Natural killer cell treated with Interleukin-12 subunit alpha and Interleukin-12 subunit beta and Interleukin-15 and Interleukin-18, amount 100 ng/mL, for 72 hours (primary cell): ENCODE data around the gene CD248. TPM values are rescaled to one million over a fixed set of nuclear protein-coding genes. Genes with fewer than 3 reads are reported as not detected.

Experiments
- ATAC-seq, 2 donors: fragments of 150-1000 bp; cut with Tn5 transposase in 1 of 2; sonication (Bioruptor Pico), chemical (Tn5 transposase) in 1 of 2; 2 replicates each; pipeline ENCODE4 v1.10.0; 2021
- DNase-seq: peaks from one replicate; pipeline ENCODE4 v3.0.0; 2022; ENCODE audit warnings: low spot score
- H3K27ac Mint-ChIP-seq, 2 donors: 1 replicate in 1 of 2; 2 replicates in 1 of 2; pipeline ENCODE4 v1.8.0; 2022; ENCODE audit warnings: mixed read lengths in 2 of 2, mild to moderate bottlenecking in 1 of 2, moderate library complexity in 1 of 2
- H3K27me3 Mint-ChIP-seq, 2 donors: 1 replicate in 1 of 2; 2 replicates in 1 of 2; pipeline ENCODE4 v1.8.0; 2022; ENCODE audit warnings: mixed read lengths in 2 of 2
- H3K36me3 Mint-ChIP-seq: one replicate; pipeline ENCODE4 v1.8.0; 2022; ENCODE audit warnings: mixed read lengths
- H3K4me1 Mint-ChIP-seq, 2 donors: 1 replicate in 1 of 2; 2 replicates in 1 of 2; pipeline ENCODE4 v1.8.0; 2022; ENCODE audit warnings: low read depth in 2 of 2, mixed read lengths in 2 of 2, mild to moderate bottlenecking in 1 of 2
- H3K4me3 Mint-ChIP-seq: one replicate; pipeline ENCODE4 v1.8.0; 2022; ENCODE audit warnings: mixed read lengths
- H3K9me3 Mint-ChIP-seq: 2 replicates; pipeline ENCODE4 v1.8.0; 2022; ENCODE audit warnings: mixed read lengths
- total RNA-seq, 2 donors: library from RNA; stranded (reverse); gene quantifications; one replicate each; pipeline ENCODE4 v1.2.3, GENCODE V29; 2022

Gene CD248
- total RNA-seq, 2 donors from 2014 or later = 0.10 to 0.59 TPM

DNA sequence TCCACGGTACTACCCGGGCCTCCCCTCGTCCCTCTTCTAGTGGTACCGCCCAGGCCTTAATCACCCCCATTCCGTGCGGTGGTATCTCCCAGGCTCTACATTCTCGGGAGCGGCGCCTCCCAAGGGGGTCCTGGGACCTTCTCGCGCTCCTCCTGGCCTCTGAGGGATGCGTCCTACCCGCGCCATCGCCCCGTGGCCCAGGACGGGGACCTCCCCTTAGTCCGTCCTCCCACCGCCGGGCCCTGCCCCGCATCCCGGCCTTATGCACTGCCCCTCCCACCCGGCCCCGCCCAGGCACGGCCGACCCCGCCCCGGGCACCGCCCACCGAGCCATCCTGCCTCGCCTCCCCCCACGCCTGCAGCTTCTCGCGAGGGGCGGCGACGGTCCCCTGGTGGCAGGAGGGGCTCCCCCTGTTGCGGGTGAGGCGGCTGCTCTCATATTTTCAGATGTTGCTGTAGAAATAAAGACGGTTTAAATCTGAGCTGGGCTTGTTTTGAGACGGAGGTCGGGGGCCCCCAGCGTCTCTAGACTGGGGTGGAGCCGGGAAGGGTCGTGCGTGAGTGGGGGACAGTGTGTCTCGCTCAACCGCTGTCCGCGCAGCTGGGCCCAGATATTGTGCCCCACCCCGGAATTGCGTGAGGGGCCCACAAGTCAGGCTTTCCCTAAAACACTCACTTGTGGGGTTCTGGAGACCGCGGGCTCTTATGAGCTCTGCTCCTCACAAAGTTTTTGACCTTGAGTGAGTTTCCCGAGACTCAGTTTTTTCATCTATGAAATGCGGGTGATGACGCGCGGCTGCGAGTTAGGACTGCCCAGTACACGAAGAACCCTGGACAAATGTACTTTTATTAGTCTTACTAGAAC, 49.2 kb downstream of the CD248 start:
- Mint-ChIP-seq H3K4me3 (peak overlapping the region; percentile 97), H3K36me3 (peaks cover 10% of the 10 kb centered on the region), H3K4me1 (peaks cover 39 to 41% of the 10 kb centered on the region in 2 donors), H3K9me3 (no peaks in the 10 kb centered on the region), H3K27me3 (no peaks in the 10 kb centered on the region), H3K27ac (peak overlapping the region; percentile 94 to 99)
- ATAC-seq (peak; percentile 78 to 84), DNase-seq (peak; percentile 89)

DNA sequence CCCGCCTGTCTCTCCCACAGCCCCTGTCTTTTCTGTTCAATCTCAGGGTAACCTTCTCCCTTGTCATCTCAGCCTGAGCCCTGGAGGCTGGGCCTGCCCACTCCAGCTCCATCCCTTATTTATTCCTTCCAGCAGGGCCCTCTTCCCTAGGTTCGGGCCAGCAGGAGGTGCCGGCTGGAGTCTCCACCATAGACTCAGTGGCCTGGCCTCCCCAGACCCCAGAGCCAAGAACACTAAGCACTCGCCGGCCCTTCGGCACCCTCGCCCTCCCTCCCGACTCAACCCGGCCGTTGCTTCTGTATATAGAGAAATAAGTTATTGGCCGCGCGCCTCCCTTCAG, 49.8 kb downstream of the CD248 start:
- Mint-ChIP-seq H3K4me1 (peaks cover 34 to 35% of the 10 kb centered on the region in 2 donors), H3K4me3 (peak overlapping the region; percentile 97), H3K27me3 (no peaks in the 10 kb centered on the region), H3K27ac (peak overlapping the region; percentile 94 to 99), H3K36me3 (peaks cover 6% of the 10 kb centered on the region), H3K9me3 (no peaks in the 10 kb centered on the region)
- DNase-seq = no peak
- no peak for ATAC-seq

DNA sequence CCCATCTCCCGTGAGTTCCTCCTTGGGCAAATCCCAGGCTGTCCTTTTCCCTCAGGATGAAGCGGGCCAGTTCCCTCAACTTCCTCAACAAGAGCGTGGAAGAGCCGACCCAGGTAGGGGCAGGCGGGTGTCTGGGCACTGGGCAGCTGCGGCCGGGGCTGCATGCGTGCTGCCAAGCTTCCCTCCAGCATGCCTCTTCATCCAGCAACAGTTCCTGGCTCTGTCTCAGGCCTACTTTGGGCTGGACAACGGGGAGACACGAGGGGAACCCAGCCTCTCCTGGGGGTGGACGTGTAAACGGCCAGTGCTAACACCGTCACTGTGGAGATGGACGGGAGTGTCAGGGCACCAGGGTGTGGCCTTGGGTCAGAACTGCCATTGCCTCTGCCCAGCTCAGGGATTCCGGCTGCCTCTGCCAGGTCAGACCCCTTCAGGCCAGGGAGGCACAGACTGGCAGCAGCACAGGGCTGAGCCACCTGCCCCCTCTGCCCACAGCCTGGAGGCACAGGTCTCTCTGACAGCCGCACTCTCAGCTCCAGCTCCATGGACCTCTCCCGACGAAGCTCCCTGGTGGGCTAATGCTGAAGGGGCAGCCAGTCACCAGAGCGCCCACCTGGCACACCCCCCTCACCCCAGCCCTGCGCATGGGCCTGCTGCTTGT, 50.3 kb downstream of the CD248 start:
- Mint-ChIP-seq H3K9me3 (no peaks in the 10 kb centered on the region), H3K27me3 (no peaks in the 10 kb centered on the region), H3K27ac (peak overlapping the region in 1 of 2 donors; percentile 99), H3K4me1 (peaks cover 30 to 34% of the 10 kb centered on the region in 2 donors), H3K4me3 (no peak overlapping the region), H3K36me3 (peaks cover 6% of the 10 kb centered on the region)
- ATAC-seq (no peak), DNase-seq (no peak)

DNA sequence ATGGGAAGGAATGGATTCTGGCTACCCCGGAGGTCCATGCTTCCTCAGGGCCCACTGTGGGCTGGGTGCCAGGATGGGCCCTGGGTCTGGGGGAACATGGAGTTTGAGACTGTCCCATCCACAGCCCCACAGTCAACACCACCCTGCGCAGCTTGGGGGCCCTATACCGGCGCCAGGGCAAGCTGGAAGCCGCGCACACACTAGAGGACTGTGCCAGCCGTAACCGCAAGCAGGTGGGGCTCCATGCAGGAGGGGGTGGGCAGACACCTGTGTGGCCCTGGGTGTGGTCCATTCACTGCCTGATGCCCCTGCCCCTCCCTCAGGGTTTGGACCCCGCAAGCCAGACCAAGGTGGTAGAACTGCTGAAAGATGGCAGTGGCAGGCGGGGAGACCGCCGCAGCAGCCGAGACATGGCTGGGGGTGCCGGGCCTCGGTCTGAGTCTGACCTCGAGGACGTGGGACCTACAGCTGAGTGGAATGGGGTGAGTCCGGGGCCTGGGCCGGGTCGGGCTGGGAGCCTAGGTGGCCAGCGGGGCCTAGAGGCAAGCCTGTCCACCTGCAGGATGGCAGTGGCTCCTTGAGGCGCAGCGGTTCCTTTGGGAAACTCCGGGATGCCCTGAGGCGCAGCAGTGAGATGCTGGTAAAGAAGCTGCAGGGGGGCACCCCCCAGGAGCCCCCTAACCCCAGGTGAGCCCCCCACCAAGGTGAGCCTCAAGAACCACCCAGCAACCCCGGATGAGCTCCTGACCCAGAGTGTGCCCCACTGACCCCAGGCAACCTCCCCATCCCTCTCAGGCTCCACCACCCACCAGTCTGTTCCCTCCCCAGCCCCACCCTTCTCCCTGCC, 51.1 kb downstream of the CD248 start:
- H3K4me3 Mint-ChIP-seq = no peak overlapping the region

DNA sequence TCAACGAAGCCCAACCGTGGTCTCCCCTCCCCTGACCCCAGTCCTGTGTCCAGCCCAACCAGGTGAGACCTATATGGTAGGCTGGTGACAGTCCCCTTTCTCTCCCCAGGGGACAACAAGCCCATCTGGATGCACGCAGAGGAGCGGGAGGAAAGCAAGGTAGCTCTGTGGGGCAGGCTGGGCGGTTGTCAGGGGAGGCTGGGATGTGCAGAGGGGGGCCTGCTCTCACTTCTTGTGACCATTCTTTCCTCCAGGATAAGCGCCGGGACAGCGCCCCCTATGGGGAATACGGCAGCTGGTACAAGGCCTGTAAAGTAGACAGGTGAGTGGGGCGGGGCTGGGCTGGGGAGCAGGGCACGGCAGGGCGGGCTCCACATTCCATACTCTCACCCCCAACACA, 51.9 kb downstream of the CD248 start:
- no peak for DNase-seq
- Mint-ChIP-seq H3K9me3 (no peaks in the 10 kb centered on the region), H3K27ac (no peak overlapping the region), H3K27me3 (no peaks in the 10 kb centered on the region), H3K36me3 (peaks cover 6% of the 10 kb centered on the region), H3K4me1 (peaks cover 22 to 28% of the 10 kb centered on the region in 2 donors), H3K4me3 (no peak overlapping the region)
- ATAC-seq = no peak

More for the DNA sequence above, 51.1 kb downstream of the CD248 start:
- Mint-ChIP-seq H3K9me3 (no peaks in the 10 kb centered on the region), H3K36me3 (peaks cover 6% of the 10 kb centered on the region), H3K4me1 (peaks cover 28 to 31% of the 10 kb centered on the region in 2 donors), H3K27me3 (no peaks in the 10 kb centered on the region), H3K27ac (no peak overlapping the region)
- DNase-seq (no peak), ATAC-seq (no peak)

Other genes with a start within 250 kb of the CD248 start
- 10 to 100 TPM; 64.3 to 73.3 TPM for gene PACS1, start 246.8 kb downstream of the CD248 start, total RNA-seq
- 10 to 100 TPM; 38.0 to 77.2 TPM for gene KLC2, start 59.3 kb downstream of the CD248 start, total RNA-seq
- gene RAB1B, start 48.4 kb downstream of the CD248 start, total RNA-seq = 100 to 1,000 TPM; 139 to 146 TPM
- gene CNIH2, start 38.9 kb downstream of the CD248 start, total RNA-seq = 1 to 10 TPM; 1.2 to 2.6 TPM
- 10 to 100 TPM; 62.7 to 76.1 TPM for gene YIF1A, start 27.9 kb downstream of the CD248 start, total RNA-seq
- not detected for gene TMEM151A, start 25.1 kb downstream of the CD248 start, total RNA-seq
- gene RIN1, start 19.4 kb upstream of the CD248 start, total RNA-seq = 1 to 10 TPM in 1 of 2 donors, under 1 TPM in 1; 0.43 to 2.1 TPM
- 10 to 100 TPM; 53.2 to 64.5 TPM for gene BRMS1, start 28.1 kb upstream of the CD248 start, total RNA-seq
- gene B4GAT1, start 30.6 kb upstream of the CD248 start, total RNA-seq = 1 to 10 TPM; 3.5 to 5.4 TPM
- gene SLC29A2, start 54.7 kb upstream of the CD248 start, total RNA-seq = 10 to 100 TPM in 1 of 2 donors, 1 to 10 TPM in 1; 2.4 to 13.6 TPM
- not detected for gene NPAS4, start 104.0 kb upstream of the CD248 start, total RNA-seq
- 100 to 1,000 TPM in 1 of 2 donors, 10 to 100 TPM in 1; 58.7 to 112 TPM for gene MRPL11, start 121.8 kb upstream of the CD248 start, total RNA-seq
- 1 to 10 TPM; 5.4 to 6.0 TPM for gene PELI3, start 149.9 kb upstream of the CD248 start, total RNA-seq
- 100 to 1,000 TPM in 1 of 2 donors, 10 to 100 TPM in 1; 77.4 to 122 TPM for gene DPP3, start 163.4 kb upstream of the CD248 start, total RNA-seq
- gene BBS1, start 193.6 kb upstream of the CD248 start, total RNA-seq = 10 to 100 TPM; 20.5 to 21.7 TPM
- gene ZDHHC24, start 229.0 kb upstream of the CD248 start, total RNA-seq = 10 to 100 TPM; 15.9 to 19.5 TPM
- gene ACTN3, start 229.9 kb upstream of the CD248 start, total RNA-seq = under 1 TPM; 0.12 to 0.73 TPM